GM19023 (cell line): ENCODE results near the gene AXL.
A peak's percentile ranks its signal among the peaks of the same experiment; 100 is the strongest.
"Not testable (repeated sequence)": the region's sequence is repeated elsewhere in the genome, so short reads cannot be mapped to it uniquely, and the experiment has no call there.

Source experiments
- ATAC-seq: cut with Tn5 transposase; IDR thresholded peaks from one replicate; pipeline ENCODE4 v1.9.1; 2021; ENCODE audit warnings: mild to moderate bottlenecking, moderate library complexity; ENCODE audit not compliant: unreplicated experiment

AXL gene

GRCh38 chr19:41269055-41269454, 50.0 kb downstream of the AXL start:
- no peak for ATAC-seq

GRCh38 chr19:41269571-41269970, 50.5 kb downstream of the AXL start:
- no peak for ATAC-seq

DNA sequence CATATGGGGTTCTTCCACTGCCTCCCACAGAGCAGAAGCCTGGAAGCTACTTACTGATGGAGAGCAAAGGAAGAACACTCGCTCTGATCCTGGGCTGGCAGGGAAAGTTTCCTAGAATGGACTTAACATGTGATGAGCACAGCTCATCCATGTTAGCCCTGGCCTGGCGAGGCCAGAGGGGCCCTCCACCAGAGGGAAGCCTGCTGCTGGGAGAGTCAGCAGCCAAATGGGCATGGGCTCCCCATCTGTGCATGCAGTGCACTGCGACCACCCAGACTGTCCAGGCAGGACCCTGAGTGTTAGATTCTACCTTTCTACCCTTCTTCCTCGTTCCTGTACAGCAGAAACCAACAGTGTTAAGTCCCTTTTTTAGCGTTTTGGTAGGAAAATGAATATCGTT, 54.1 kb downstream of the AXL start:
- ATAC-seq = no peak

- ATAC-seq = no peak
These were observed 55.8 kb downstream of the AXL start for GRCh38 chr19:41274802-41275201.

DNA sequence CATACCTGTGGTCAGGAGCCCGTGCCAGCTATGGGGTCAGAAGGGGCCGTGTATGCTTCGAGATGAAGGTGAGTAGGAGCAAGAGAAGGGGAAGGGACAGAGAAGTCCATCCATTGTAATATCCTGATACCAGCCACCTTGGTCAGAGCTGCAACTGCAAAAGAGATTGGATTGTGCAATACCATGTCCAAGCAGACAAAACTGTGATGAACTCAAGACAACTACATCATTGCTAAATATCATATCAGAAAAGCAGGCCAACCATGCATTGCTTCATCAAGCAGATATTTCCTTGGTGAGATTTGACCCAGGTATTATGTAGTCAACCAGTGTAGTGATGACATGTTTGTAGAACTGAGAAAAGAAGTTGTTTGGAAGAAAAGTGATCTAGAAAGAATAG, 57.2 kb downstream of the AXL start:
- no peak for ATAC-seq

- no peak for ATAC-seq
These were observed 59.5 kb downstream of the AXL start for GRCh38 chr19:41278478-41278877.

GRCh38 chr19:41288673-41289530, 69.9 kb downstream of the AXL start:
- ATAC-seq = no peak

DNA sequence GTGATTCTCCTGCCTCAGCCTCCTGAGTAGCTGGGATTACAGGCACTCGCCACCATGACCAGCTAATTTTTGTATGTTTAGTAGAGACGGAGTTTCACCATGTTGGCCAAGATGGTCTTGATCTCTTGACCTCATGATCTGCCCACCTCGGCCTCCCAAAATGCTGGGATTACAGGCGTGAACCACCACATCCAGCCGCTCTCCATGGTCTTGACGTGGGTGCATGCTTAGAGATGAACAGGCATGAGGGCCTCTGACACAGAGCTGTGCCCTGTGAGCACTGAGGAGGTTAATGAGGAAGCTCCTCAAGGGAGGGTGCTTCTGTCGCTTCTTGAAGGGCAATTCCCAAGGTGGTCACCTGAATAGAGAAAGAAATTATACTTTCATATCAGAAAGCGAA, 70.8 kb downstream of the AXL start:
- not testable (repeated sequence) for ATAC-seq

- ATAC-seq = no peak
These were observed 75.4 kb downstream of the AXL start for GRCh38 chr19:41294393-41294792.

- ATAC-seq = no peak
These were observed 76.5 kb downstream of the AXL start for GRCh38 chr19:41295499-41295898.

DNA sequence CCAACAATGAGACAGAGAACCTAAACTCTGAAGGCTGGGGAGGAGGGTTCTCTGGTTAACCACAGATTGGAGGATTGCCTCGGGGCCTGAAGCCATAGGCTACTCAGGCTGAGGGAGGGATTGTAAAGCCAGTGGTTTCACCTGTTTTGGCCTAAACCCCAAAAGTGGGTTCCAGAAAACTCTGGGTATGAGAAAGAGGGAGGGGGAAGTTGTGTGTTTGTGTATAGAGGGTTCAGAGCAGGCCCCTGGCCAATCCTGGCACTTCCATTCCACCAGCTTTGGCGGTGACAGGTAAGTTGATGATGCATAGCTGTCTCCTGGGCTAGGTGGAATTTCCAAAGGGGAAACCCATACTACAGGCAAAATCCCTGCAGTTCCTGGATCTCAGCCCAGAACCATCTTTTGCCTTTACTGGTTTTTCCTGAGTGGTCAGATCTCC, 77.4 kb downstream of the AXL start:
- no peak for ATAC-seq

- ATAC-seq = peak; percentile 85
These were observed 78.8 kb downstream of the AXL start for GRCh38 chr19:41297628-41298347.

GRCh38 chr19:41298348-41298964, 79.4 kb downstream of the AXL start:
- no peak for ATAC-seq

- no peak for ATAC-seq
These were observed 80.2 kb downstream of the AXL start for GRCh38 chr19:41299046-41299754.

DNA sequence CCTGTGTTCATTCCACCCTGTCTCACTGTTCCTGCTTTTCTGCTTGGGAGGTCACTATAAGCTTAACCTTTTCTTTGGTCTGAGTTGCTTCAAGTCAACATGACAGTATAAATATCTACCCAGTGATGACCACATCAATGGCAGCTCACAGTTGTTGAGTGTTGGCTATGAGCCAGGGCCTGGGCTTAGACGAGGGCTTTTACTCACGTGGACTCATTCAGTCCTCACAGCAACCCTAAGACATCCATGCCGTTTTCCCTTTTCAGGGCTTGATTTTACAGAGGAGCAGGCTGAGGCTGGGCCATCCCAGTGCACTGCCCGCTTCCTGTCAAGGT, 80.7 kb downstream of the AXL start:
- no peak for ATAC-seq

DNA sequence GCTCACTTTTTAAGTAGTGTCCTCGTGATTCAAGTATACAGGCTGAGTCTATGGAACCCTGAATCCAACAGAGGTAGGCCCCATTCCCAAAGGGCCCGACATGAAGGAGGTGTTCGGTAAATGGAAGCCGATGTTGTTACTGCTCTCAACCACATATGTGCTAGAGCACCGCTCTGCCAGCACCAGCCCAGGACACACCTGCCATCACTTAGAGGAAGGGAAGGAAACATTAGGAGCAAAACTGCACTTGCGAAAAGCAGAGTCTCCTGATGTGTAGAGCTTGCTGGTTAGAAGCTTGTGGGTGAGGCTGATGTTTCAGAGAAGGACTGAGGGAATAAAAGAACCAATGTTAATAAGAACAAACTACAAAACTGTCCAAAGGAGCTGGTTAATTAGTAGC, 81.5 kb downstream of the AXL start:
- ATAC-seq = no peak

DNA sequence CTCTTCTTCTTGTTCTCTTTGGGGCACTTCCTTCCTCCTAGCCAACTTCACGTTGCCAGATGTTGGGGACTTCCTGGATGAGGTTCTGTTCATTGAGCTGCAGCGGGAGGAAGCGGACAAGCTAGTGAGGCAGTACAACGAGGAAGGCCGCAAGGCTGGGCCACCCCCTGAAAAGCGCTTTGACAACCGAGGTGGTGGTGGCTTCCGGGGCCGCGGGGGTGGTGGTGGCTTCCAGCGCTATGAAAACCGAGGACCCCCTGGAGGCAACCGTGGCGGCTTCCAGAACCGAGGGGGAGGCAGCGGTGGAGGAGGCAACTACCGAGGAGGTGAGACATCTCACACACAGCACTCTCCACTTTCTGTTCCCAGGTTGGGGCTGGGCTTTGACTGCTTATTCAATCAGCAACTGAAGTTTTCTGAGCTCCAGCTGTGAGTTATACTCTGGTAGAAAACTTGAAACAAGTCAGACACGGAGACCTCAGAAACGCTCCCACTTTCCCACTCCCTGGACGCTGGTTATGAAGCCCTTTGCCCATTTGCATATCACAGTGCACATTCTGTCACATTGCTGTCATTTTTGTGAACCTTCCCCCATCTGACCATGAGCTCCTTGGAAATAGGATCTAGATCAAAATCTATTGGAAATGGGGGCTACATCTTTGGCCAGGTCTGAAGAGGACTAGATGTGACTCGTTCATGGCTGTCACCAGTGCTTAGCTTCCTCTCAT, 83.8 kb downstream of the AXL start:
- ATAC-seq = no peak

- ATAC-seq = no peak
These were observed 84.9 kb downstream of the AXL start for GRCh38 chr19:41303954-41304353.

- no peak for ATAC-seq
These were observed 85.9 kb downstream of the AXL start for GRCh38 chr19:41304706-41305483.
